ENCODE measurements around the gene ODAD3.
A peak's percentile ranks its signal among the peaks of the same experiment; 100 is the strongest.
"Not testable (repeated sequence)": the region's sequence is repeated elsewhere in the genome, so short reads cannot be mapped to it uniquely, and the experiment has no call there.

ODAD3 gene

DNA sequence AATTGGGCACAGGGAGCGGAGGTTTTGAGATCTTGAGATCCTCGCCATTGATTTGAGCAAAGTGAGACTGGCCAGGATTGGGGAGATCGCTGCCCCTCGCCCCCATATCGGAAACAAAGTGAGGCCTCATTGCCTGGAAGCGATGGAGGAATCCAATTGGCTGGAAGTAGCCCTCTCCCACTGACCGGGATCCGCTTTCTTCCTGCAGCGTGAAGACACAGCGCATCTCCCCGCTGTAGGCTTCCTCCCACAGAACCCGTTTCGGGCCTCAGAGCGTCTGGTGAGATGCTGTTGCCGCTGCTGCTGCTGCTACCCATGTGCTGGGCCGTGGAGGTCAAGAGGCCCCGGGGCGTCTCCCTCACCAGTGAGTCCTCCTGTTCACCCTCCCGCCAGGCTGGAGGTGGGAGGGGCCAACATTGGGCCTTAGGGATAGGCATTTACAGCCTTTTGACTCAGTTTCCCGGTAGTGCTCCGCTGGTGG, 952 bp upstream of the ODAD3 start:
- in situ Hi-C loops (cut with MboI; ENCODE audit: low pct_unique_long_range_greater_than_20kb, low sequenced_read_pairs, unreplicated experiment) = no loop called here
- DNase-seq (ENCODE audit: low spot score) = no peak
- TF ChIP-seq, protein P1, sequence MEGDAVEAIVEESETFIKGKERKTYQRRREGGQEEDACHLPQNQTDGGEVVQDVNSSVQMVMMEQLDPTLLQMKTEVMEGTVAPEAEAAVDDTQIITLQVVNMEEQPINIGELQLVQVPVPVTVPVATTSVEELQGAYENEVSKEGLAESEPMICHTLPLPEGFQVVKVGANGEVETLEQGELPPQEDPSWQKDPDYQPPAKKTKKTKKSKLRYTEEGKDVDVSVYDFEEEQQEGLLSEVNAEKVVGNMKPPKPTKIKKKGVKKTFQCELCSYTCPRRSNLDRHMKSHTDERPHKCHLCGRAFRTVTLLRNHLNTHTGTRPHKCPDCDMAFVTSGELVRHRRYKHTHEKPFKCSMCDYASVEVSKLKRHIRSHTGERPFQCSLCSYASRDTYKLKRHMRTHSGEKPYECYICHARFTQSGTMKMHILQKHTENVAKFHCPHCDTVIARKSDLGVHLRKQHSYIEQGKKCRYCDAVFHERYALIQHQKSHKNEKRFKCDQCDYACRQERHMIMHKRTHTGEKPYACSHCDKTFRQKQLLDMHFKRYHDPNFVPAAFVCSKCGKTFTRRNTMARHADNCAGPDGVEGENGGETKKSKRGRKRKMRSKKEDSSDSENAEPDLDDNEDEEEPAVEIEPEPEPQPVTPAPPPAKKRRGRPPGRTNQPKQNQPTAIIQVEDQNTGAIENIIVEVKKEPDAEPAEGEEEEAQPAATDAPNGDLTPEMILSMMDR (IDR thresholded peaks at IDR 0.05; ENCODE audit: extremely low read depth, insufficient read depth, missing control alignments) = no peak

DNA sequence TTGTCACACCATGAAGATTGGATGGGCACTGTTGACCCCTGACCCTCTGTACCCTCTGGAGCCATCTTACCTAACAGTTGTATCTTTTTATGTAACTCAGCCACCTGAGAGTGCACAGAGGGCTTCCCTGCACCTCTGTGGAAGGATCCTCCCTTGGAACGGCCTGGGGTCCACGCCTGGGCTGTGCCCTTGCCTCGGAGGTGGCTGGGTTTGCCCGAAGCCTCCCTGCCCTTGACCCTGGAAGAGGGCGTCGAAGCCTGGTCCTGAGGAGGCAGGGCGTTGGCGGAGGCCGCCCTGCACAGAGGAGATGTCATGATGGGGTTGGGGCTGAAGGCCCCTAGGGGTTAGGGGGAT, 241 bp downstream of the ODAD3 start:
- TF ChIP-seq, protein P1 (IDR thresholded peaks at IDR 0.05; ENCODE audit: extremely low read depth, insufficient read depth, missing control alignments) = no peak
- in situ Hi-C loops (cut with MboI; ENCODE audit: low pct_unique_long_range_greater_than_20kb, low sequenced_read_pairs, unreplicated experiment) = no loop called here
- peak; percentile 34 for DNase-seq (ENCODE audit: low spot score)

- in situ Hi-C loops (cut with MboI; ENCODE audit: low pct_unique_long_range_greater_than_20kb, low sequenced_read_pairs, unreplicated experiment); DNase-seq (ENCODE audit: low spot score): not testable (repeated sequence)
These were observed 1.4 kb downstream of the ODAD3 start for GRCh38 chr19:11433526-11433925.

DNA sequence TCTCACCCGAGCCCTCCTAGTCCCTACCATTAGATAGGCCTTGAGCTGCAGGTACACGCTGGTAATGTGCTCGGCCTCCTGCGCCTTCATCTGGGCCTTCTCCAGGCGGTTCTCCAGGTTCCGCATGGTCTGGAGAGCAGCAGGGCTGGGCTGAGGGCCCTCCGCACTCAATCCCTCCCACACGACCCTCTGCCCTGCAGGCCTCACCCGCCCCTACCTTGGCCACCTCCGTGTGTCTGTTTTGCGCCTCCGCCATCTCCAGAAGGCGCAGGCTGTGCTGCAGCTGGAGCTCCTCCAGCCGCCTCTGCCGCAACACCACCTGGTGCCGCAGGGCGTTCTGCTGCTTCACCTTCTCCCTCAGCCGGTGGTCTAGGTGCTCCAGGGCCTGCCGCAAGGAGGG, 8.3 kb downstream of the ODAD3 start:
- in situ Hi-C loops (cut with MboI; ENCODE audit: low pct_unique_long_range_greater_than_20kb, low sequenced_read_pairs, unreplicated experiment) = no loop called here
- DNase-seq (ENCODE audit: low spot score) = no peak
- TF ChIP-seq, protein P1 (IDR thresholded peaks at IDR 0.05; ENCODE audit: extremely low read depth, insufficient read depth, missing control alignments) = no peak

DNA sequence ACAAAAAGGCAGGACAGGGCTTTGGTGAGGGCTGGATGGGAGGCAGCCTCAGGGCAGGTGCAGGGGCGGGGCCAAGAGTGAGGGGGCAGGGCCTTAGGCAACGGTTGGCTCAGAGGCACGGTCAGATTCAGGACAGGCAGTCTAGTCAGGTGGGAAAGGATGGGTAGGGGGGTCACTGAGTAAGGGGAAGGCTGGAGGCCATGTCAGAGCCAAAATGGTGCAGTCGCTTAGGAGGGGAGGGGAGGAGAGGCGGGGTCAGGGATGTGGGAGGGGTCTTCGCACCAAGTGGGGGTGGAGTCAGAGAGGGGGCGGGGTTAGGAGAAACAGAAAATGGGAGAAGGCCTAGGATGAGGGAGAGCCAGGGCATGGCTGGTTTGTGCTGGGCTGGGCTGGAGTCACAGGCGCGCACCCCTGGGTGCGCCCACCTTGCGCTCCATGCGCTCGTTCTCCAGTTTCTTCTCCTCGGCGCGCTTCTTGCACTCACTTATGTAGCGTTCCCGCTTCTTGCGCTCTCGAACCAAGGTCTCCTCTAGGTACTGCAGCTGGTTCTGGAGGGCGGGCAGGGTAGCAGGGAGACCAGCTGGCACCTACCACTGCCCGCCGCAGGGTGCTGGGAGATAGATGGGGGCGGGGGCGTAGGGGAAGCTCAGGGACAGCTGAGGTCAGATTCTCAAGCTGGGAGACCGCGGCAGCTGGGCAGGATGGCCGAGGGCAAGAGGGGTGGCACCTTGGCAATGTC, 9.0 kb downstream of the ODAD3 start:
- DNase-seq (ENCODE audit: low spot score) = no peak
- in situ Hi-C loops (cut with MboI; ENCODE audit: low pct_unique_long_range_greater_than_20kb, low sequenced_read_pairs, unreplicated experiment) = no loop called here
- TF ChIP-seq, protein P1 (IDR thresholded peaks at IDR 0.05; ENCODE audit: extremely low read depth, insufficient read depth, missing control alignments) = no peak

- DNase-seq (ENCODE audit: low spot score) = no peak
- in situ Hi-C loops (cut with MboI; ENCODE audit: low pct_unique_long_range_greater_than_20kb, low sequenced_read_pairs, unreplicated experiment) = no loop called here
- TF ChIP-seq, protein P1 (IDR thresholded peaks at IDR 0.05; ENCODE audit: extremely low read depth, insufficient read depth, missing control alignments) = no peak
These were observed 11.1 kb downstream of the ODAD3 start for GRCh38 chr19:11423791-11424181.

- DNase-seq (ENCODE audit: low spot score) = no peak
- TF ChIP-seq, protein P1 (IDR thresholded peaks at IDR 0.05; ENCODE audit: extremely low read depth, insufficient read depth, missing control alignments) = no peak
- in situ Hi-C loops (cut with MboI; ENCODE audit: low pct_unique_long_range_greater_than_20kb, low sequenced_read_pairs, unreplicated experiment) = no loop called here
These were observed 11.6 kb downstream of the ODAD3 start for GRCh38 chr19:11423164-11423790.
